Activated naive CD4-positive, alpha-beta T cell treated with anti-CD3 and anti-CD28 coated beads, Interleukin-2, amount 50 U/mL, for 24 hours (primary cell): Measurements from ENCODE around the gene MTX2.
"Not testable (repeated sequence)": the region's sequence is repeated elsewhere in the genome, so short reads cannot be mapped to it uniquely, and the experiment has no call there.

Source experiments
- H3K27ac Mint-ChIP-seq: one replicate; pipeline ENCODE4 v1.8.0; 2021; ENCODE audit warnings: mild to moderate bottlenecking, mixed read lengths
- H3K27me3 Mint-ChIP-seq: one replicate; pipeline ENCODE4 v1.8.0; 2021; ENCODE audit warnings: mixed read lengths
- H3K36me3 Mint-ChIP-seq: one replicate; pipeline ENCODE4 v1.8.0; 2021; ENCODE audit warnings: mixed read lengths
- H3K4me1 Mint-ChIP-seq: one replicate; pipeline ENCODE4 v1.8.0; 2021; ENCODE audit warnings: mixed read lengths
- H3K4me3 Mint-ChIP-seq: one replicate; pipeline ENCODE4 v1.8.0; 2021; ENCODE audit warnings: mild to moderate bottlenecking, mixed read lengths
- H3K9me3 Mint-ChIP-seq: one replicate; pipeline ENCODE4 v1.8.0; 2021; ENCODE audit warnings: mixed read lengths

Gene MTX2

DNA sequence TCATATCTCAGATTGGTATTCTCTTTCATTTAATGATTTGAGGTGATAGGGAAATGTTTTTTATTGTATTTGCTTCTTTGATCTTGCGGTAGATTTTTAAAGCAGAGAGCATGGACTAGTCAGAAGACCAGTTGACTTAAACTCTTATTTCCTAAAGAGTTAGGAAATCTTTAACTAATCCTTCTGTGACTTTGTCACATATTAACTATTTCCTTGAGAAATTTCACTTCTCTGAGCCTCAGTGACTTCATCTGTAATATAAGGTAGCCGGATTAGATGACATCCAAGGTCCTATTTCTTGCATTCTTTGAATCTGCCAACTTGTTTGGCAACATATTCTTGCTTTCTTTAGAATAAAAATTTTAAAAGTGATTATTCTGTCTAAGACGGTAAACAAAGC, 55.6 kb downstream of the MTX2 start:
- H3K4me3 Mint-ChIP-seq, result no peak overlapping the region
- no peak overlapping the region for H3K27ac Mint-ChIP-seq
- H3K4me1 Mint-ChIP-seq, result no peaks in the 10 kb centered on the region
- H3K36me3 Mint-ChIP-seq, result peaks cover 7% of the 10 kb centered on the region
- H3K27me3 Mint-ChIP-seq, result no peaks in the 10 kb centered on the region
- H3K9me3 Mint-ChIP-seq, result no peaks in the 10 kb centered on the region

DNA sequence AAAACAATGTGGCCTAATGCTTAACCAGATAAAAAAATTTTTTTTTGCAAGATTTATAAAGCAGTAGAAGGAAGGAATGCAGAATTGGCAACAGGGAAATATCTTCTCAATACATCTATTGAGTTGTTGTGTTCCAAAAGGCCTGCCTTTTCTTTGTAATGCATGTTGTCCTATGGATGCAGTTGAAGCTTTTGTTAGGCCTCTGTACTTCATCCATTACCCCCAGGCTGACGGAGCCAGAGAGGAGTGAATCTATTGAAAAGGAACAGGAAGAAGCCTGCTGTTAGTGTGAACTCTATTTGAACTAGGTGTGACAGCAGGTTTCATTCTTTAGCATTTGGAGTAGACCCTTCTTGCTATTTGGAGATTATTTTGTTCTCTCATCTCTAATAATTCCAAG, 56.5 kb downstream of the MTX2 start:
- no peaks in the 10 kb centered on the region for H3K9me3 Mint-ChIP-seq
- peaks cover 7% of the 10 kb centered on the region for H3K36me3 Mint-ChIP-seq
- no peaks in the 10 kb centered on the region for H3K27me3 Mint-ChIP-seq
- no peak overlapping the region for H3K4me3 Mint-ChIP-seq
- H3K4me1 Mint-ChIP-seq, result no peaks in the 10 kb centered on the region
- no peak overlapping the region for H3K27ac Mint-ChIP-seq

DNA sequence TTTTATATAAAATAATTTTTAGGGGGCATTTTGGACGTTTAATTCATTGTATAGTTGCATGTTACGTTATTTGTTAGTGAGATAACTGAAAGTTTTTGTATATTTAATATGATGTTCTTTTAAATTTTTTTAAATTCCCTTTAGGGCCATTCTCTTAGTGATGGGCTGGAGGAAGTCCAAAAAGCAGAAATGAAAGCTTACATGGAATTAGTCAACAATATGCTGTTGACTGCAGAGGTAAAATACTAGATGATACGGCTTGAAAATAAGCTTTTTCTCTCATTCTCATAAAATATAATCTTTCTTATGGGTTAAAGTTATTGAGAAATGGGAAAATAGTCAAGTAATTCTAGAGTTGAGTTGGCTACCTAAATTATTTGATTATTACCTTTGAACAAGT, 58.9 kb downstream of the MTX2 start:
- no peak overlapping the region for H3K27ac Mint-ChIP-seq
- no peaks in the 10 kb centered on the region for H3K9me3 Mint-ChIP-seq
- H3K4me3 Mint-ChIP-seq, result no peak overlapping the region

DNA sequence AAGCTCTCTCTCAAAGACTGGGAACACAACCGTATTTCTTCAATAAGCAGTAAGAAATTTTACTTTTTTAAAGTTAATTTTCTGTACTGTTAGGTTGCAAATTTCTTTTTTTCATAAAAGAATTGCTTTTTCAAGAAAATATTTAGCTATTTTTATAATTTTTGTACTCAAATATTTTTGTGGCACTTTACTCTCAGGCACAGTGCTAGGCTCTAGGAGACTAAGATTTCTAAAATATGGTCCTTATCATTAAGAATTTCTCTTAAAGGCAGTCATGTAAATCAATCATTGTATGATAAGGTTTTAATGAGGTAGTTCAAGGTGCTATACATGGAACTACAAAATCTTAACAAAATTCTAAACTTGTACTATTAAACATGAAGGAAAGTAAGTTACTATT, 61.4 kb downstream of the MTX2 start:
- H3K36me3 Mint-ChIP-seq, result peaks cover 12% of the 10 kb centered on the region

More for the DNA sequence above, 58.9 kb downstream of the MTX2 start:
- H3K36me3 Mint-ChIP-seq, result peaks cover 13% of the 10 kb centered on the region
- H3K27me3 Mint-ChIP-seq, result no peaks in the 10 kb centered on the region
- H3K4me1 Mint-ChIP-seq, result no peaks in the 10 kb centered on the region

DNA sequence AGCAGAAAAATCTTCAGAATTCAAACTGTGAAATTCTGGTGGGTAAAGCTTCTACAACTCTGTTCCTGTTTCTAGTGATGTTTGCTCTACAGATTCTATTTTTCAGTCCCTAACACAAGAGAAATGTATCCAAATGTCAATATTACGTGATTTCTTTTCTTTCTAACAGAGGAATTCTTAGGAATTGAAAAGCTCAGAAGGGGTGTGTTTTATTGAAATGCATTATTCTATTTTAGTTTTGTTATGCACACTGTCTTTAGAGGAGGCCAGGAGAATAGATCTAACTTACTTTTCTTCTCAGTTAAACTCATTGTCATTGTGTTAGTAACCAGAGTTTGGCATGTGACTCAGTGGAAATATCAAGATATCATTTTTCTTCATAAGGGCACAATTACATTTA, 62.4 kb downstream of the MTX2 start:
- peaks cover 12% of the 10 kb centered on the region for H3K36me3 Mint-ChIP-seq
- no peaks in the 10 kb centered on the region for H3K9me3 Mint-ChIP-seq
- no peak overlapping the region for H3K4me3 Mint-ChIP-seq
- H3K27me3 Mint-ChIP-seq, result no peaks in the 10 kb centered on the region
- H3K4me1 Mint-ChIP-seq, result no peaks in the 10 kb centered on the region
- H3K27ac Mint-ChIP-seq, result no peak overlapping the region

More for the DNA sequence above, 61.4 kb downstream of the MTX2 start:
- no peak overlapping the region for H3K27ac Mint-ChIP-seq
- H3K27me3 Mint-ChIP-seq, result no peaks in the 10 kb centered on the region
- H3K4me1 Mint-ChIP-seq, result no peaks in the 10 kb centered on the region
- H3K9me3 Mint-ChIP-seq, result no peaks in the 10 kb centered on the region
- H3K4me3 Mint-ChIP-seq, result no peak overlapping the region

DNA sequence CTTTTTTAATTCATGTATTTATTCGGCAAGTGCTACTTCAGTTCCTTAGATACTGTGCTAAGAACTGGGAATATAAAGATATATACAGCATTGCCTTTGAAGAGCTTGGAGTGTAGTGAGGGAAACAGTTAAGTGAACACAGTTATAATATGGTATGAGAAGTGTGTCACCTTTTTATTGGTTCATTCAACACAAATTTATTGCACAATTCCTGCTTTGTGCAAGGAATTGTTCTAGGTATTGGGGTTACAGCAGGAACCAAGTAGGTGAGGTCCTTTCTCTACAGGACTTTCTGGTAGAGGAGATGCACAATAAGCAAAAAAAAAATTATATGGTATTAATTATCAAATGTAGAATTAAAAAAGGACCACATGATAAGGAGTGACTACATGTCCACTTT, 65.5 kb downstream of the MTX2 start:
- no peaks in the 10 kb centered on the region for H3K27me3 Mint-ChIP-seq
- no peaks in the 10 kb centered on the region for H3K9me3 Mint-ChIP-seq
- H3K4me1 Mint-ChIP-seq, result no peaks in the 10 kb centered on the region
- no peak overlapping the region for H3K27ac Mint-ChIP-seq
- peaks cover 21% of the 10 kb centered on the region for H3K36me3 Mint-ChIP-seq
- no peak overlapping the region for H3K4me3 Mint-ChIP-seq

DNA sequence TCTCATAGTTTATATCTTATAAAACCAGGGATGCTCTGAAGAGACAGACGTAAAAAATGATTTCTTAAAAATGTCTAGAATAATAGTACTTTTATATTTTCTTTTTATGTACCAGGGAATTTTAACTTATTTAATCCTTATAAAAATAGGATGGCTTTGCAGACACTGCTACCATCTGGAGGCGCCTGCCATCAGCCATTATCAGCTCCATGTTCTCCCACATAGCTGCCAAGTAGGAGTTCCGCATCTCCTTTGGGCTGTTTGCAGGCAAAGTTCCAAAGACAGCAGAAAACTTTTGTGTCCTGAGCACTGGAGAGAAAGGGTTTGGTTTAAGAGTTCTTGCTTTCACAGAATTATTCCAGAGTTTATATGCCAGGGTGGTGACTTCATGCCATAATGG, 69.2 kb downstream of the MTX2 start:
- no peaks in the 10 kb centered on the region for H3K27me3 Mint-ChIP-seq
- no peaks in the 10 kb centered on the region for H3K4me1 Mint-ChIP-seq
- H3K36me3 Mint-ChIP-seq, result peaks cover 12% of the 10 kb centered on the region
- no peaks in the 10 kb centered on the region for H3K9me3 Mint-ChIP-seq
- H3K27ac Mint-ChIP-seq, result no peak overlapping the region
- no peak overlapping the region for H3K4me3 Mint-ChIP-seq

DNA sequence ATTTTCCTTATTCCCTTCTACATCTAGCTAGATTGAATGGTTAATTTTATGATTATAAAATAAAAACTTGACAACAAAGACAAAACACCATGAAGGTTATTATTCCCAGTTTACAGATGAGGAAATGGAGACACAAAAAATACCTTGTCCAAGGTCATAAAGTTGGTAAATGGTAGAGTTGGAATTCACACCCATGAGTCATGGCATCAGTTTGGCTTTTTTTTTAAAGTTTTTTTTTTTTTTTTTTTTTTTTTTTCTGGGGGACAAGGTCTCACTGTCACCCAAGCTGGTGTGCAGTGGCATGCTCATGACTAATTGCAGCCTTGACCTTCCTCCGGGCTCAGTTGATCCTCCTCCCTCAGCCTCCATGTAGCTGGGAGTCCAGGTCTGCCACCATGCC, 70.0 kb downstream of the MTX2 start:
- Mint-ChIP-seq H3K36me3 (peaks cover 12% of the 10 kb centered on the region), H3K4me1 (no peaks in the 10 kb centered on the region), H3K4me3 (no peak overlapping the region), H3K27ac (no peak overlapping the region), H3K9me3 (no peaks in the 10 kb centered on the region), H3K27me3 (no peaks in the 10 kb centered on the region)

DNA sequence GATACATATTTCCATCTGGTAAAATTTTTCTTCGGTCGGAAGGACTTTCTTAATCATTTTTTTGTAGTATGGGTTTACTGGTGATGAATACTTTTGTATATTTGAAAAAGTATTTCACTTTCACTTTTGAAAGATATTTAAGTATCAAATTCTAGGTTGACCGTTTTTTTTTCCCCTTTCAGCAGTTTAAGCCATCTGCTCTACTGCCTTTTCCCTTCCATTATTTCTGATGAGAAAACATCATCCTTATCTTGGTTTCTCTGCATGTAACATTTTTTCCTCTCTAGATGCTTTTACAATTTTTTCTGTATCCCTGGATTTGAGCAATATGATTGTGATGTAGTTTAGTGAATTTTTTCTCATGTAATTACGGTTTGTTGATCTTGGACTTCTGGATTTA, 87.0 kb downstream of the MTX2 start:
- peaks cover 5% of the 10 kb centered on the region for H3K36me3 Mint-ChIP-seq
- H3K27me3 Mint-ChIP-seq, result no peaks in the 10 kb centered on the region
- peaks cover 4% of the 10 kb centered on the region for H3K9me3 Mint-ChIP-seq
- no peak overlapping the region for H3K27ac Mint-ChIP-seq
- H3K4me3 Mint-ChIP-seq, result no peak overlapping the region
- H3K4me1 Mint-ChIP-seq, result no peaks in the 10 kb centered on the region

DNA sequence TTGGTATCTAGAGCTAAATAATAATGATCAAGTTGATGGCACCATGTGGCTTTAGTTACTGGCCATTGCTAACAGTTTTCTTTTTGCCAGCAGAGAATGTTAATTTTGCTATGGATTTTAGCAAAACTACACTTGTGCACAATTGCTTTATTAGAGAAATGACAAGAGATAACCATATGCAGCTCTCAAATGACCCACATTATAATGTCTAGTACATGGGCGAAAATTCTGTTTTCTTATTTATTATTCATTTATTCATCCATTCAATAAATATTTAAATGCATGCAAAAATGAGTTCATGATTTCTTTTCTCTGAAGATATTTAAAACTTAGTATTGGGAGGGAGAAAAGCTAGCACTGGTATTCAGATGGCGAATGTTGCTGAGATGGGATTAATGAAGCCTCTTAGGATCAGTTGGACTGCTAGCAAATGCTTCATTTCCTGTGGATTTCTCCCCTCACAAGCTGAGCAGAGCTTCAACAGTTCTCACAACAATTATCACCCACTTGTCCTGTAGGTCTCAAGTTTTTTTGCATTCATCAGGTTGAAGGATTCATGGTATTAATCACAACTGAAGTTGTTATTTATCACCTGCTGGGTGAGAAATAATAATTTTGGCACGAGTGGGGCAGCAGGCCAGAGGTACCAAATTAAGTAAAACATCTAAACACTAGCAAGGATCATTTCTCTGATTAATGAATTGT, 95.2 kb downstream of the MTX2 start:
- peaks cover 2% of the 10 kb centered on the region for H3K27me3 Mint-ChIP-seq
- H3K36me3 Mint-ChIP-seq, result no peaks in the 10 kb centered on the region
- H3K9me3 Mint-ChIP-seq, result no peaks in the 10 kb centered on the region
- H3K4me3 Mint-ChIP-seq, result no peak overlapping the region
- H3K27ac Mint-ChIP-seq, result no peak overlapping the region
- no peaks in the 10 kb centered on the region for H3K4me1 Mint-ChIP-seq

DNA sequence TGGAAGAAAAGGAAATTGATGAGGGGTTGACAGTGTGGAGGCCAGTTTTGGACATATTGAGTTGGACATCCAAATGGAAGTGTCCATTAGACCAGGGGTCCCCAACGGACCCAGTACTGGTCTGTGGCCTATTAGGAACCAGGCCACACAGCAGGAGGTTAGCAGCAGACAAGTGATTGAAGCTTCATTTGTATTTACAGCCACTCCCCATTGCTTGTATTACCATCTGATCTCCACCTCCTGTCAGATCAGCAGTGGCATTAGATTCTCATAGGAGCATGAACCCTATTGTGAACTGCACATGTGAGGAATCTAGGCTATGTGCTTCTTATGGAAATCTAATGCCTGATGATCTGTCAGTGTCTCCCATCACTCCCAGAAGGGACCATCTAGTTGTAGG, 99.1 kb downstream of the MTX2 start:
- Mint-ChIP-seq H3K36me3 (no peaks in the 10 kb centered on the region), H3K4me3 (no peak overlapping the region), H3K9me3 (no peaks in the 10 kb centered on the region), H3K27ac (no peak overlapping the region), H3K4me1 (no peaks in the 10 kb centered on the region), H3K27me3 (peaks cover 4% of the 10 kb centered on the region)

DNA sequence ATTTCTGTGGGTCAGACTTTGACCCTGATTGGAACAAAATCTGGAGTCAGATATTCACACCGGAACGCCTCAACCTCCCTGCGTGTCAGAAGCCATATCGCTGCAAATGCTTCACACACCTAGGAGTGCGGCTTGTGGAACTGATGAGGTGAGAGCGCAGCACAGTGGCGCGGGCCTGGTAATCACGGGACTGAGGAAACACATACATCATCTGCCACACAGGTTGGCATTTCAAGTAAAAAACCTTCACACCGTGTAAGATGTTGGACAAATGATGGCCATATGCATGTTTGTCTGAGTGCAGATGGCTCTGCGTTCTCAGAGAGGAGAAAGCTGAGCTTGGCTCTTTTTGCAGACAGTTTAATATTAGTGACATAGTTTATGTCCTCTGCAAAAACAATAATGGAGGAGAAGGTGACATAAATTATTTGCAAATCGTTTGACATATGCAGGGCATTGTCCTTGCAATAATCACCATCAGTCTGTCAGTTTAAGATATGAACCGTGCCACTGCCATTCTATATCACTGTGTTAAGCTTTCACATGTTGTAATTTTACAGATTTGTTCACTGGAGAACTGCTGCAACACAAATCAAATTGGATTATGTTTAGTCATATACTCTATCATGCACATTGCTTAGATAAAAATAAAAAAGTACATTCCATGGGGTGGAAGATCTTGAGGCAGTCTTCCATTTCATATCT, 101.4 kb downstream of the MTX2 start:
- H3K36me3 Mint-ChIP-seq, result no peaks in the 10 kb centered on the region
- peaks cover 10% of the 10 kb centered on the region for H3K27me3 Mint-ChIP-seq
- H3K27ac Mint-ChIP-seq, result no peak overlapping the region
- no peaks in the 10 kb centered on the region for H3K9me3 Mint-ChIP-seq
- no peaks in the 10 kb centered on the region for H3K4me1 Mint-ChIP-seq
- H3K4me3 Mint-ChIP-seq, result no peak overlapping the region

DNA sequence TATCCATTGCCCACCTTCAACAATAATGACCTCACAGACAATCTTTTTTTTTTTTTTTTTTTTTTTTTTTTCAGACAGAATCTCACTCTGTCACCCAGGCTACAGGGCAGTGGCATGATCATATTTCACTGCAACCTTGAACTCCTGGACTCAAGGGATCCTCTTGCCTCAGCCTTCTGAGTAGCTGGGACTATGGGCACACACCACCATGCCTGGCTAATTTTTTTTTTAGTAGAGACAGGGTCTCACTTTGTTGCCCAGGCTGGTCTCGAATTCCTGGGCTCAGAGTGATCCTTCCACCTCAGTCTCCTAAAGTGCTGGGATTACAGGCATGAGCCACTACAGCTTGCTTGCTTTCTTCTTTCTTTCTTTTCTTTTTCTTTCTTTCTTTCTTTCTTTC, 103.9 kb downstream of the MTX2 start:
- H3K4me1 Mint-ChIP-seq, H3K4me3 Mint-ChIP-seq, H3K27ac Mint-ChIP-seq, H3K9me3 Mint-ChIP-seq, H3K36me3 Mint-ChIP-seq: not testable (repeated sequence)
- peaks cover 14% of the 10 kb centered on the region for H3K27me3 Mint-ChIP-seq

DNA sequence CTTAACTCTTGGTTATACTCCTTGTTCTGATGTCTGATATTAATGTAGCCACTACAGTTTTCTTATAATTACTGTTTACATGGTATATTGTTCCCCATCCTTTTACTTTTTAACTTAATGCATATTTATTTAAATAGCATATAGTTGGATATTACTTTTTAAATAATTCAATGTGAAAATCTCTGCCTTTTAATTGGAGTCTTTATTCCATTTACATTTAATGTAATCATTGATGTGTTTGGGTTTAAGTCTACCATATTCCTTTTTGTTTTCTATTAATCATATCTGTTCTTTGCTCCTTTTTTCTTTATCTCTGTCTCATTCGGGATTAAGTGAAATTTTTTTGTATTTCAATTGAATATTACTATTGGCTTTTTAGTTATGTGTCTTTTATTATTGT, 109.1 kb downstream of the MTX2 start:
- peaks cover 14% of the 10 kb centered on the region for H3K9me3 Mint-ChIP-seq
- H3K4me3 Mint-ChIP-seq, result no peak overlapping the region
- H3K27ac Mint-ChIP-seq, result no peak overlapping the region
- peaks cover 21% of the 10 kb centered on the region for H3K27me3 Mint-ChIP-seq
- H3K4me1 Mint-ChIP-seq, result no peaks in the 10 kb centered on the region
- peaks cover 2% of the 10 kb centered on the region for H3K36me3 Mint-ChIP-seq

DNA sequence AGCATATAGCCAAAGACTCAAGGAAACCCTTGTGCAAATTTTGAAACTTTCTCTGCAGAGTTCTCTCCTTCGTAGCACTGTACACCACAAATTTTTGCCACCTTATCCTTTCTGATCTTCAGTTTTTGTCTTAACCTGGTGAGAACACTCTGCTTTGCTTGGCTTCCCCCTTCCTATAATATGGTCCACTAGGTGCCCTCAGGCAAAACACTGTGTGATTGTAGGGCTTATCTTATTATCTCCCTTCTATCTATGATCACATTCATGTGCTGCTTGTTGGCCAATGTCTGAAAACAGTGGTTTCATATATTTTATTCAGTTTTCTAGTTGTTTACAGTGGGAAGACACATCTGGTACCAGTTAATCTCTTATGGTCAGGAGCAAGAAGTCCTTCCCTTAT, 111.1 kb downstream of the MTX2 start:
- H3K27me3 Mint-ChIP-seq, result peaks cover 18% of the 10 kb centered on the region
- H3K4me1 Mint-ChIP-seq, result no peaks in the 10 kb centered on the region
- H3K27ac Mint-ChIP-seq, result no peak overlapping the region
- peaks cover 2% of the 10 kb centered on the region for H3K36me3 Mint-ChIP-seq
- H3K4me3 Mint-ChIP-seq, result no peak overlapping the region
- peaks cover 14% of the 10 kb centered on the region for H3K9me3 Mint-ChIP-seq

DNA sequence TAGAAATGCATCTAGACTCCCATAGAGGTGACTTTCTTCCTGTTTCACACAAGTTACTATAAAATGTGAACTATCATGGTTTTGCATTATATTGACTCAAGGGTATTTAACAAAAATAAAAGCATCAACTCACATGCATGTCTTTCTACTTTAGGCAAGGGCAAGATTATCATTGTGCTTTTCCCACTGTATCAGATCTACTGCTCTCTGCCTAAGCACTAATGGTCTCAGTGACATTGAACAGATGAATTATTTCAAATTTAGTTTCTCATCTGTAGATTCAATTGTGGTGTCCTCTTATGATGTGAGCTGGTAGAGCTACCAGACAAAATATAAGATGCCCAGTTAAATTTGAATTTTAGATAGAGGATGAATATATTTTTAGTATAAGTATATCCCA, 113.9 kb downstream of the MTX2 start:
- H3K4me1 Mint-ChIP-seq, result no peaks in the 10 kb centered on the region

More for the DNA sequence above, 113.9 kb downstream of the MTX2 start:
- Mint-ChIP-seq H3K27me3 (peaks cover 28% of the 10 kb centered on the region), H3K9me3 (peaks cover 14% of the 10 kb centered on the region), H3K27ac (no peak overlapping the region), H3K4me3 (no peak overlapping the region), H3K36me3 (peaks cover 2% of the 10 kb centered on the region)
